HepG2 (cell line): Measurements from ENCODE around the gene CCDC136. TPM values are rescaled to one million over a fixed set of nuclear protein-coding genes. Genes with fewer than 3 reads are reported as not detected.
A peak's percentile ranks its signal among the peaks of the same experiment; 100 is the strongest.

ENCODE experiments used
- HHEX ChIP-seq: IDR thresholded peaks from 2 replicates; pipeline ENCODE4 v1.6.1; 2016; ENCODE audit warnings: control low read depth
- KAT2B ChIP-seq: fragments of 150-350 bp; IDR thresholded peaks from 2 replicates; pipeline ENCODE4 v1.6.1; 2014; ENCODE audit warnings: low read depth, low read length, borderline replicate concordance
- MBNL3 ChIP-seq: fragments of 250-450 bp; sonication (Bioruptor Pico); conservative IDR thresholded peaks from 2 replicates; pipeline ENCODE4 v1.8.0; 2022; ENCODE audit warnings: mild to moderate bottlenecking, inconsistent platforms
- ONECUT2 ChIP-seq: sonication (generic); formaldehyde crosslinking; IDR thresholded peaks from 2 replicates; pipeline ENCODE4 v1.4.0; 2020; ENCODE audit warnings: missing genetic modification reagents
- PAWR ChIP-seq: sonication (generic); formaldehyde crosslinking; IDR thresholded peaks from 2 replicates; pipeline ENCODE4 v1.4.0; 2020; ENCODE audit warnings: missing genetic modification reagents, mild to moderate bottlenecking, borderline replicate concordance
- SIX4 ChIP-seq: sonication (generic); formaldehyde crosslinking; IDR thresholded peaks from 2 replicates; pipeline ENCODE4 v1.4.0; 2020; ENCODE audit warnings: missing genetic modification reagents
- SNAPC5 ChIP-seq: sonication (generic); formaldehyde crosslinking; IDR thresholded peaks from 2 replicates; pipeline ENCODE4 v1.8.1; 2023; ENCODE audit warnings: mild to moderate bottlenecking, missing genetic modification reagents, borderline replicate concordance
- TGIF2 ChIP-seq: IDR thresholded peaks from 2 replicates; pipeline ENCODE4 v1.6.1; 2016; ENCODE audit warnings: control low read depth, missing compliant biosample characterization
- UBTF ChIP-seq: sonication (generic); formaldehyde crosslinking; IDR thresholded peaks from 2 replicates; pipeline ENCODE4 v1.4.0; 2020; ENCODE audit warnings: mild to moderate bottlenecking, missing genetic modification reagents
- ZBTB7B ChIP-seq: sonication (generic); formaldehyde crosslinking; IDR thresholded peaks from 2 replicates; pipeline ENCODE4 v1.4.0; 2020; ENCODE audit warnings: missing genetic modification reagents
- ZNF20 ChIP-seq: sonication (generic); formaldehyde crosslinking; IDR thresholded peaks from 2 replicates; pipeline ENCODE4 v1.4.0; 2020; ENCODE audit warnings: mild to moderate bottlenecking, moderate library complexity, missing genetic modification reagents
- ZNF263 ChIP-seq: sonication (generic); formaldehyde crosslinking; IDR thresholded peaks from 2 replicates; pipeline ENCODE4 v1.4.0; 2020; ENCODE audit warnings: missing genetic modification reagents
- ZNF296 ChIP-seq: sonication (generic); formaldehyde crosslinking; conservative IDR thresholded peaks from 2 replicates; pipeline ENCODE4 v1.5.0; 2020; ENCODE audit warnings: mild to moderate bottlenecking, missing genetic modification reagents
- ZNF670 ChIP-seq: sonication (generic); formaldehyde crosslinking; IDR thresholded peaks from 2 replicates; pipeline ENCODE4 v1.8.0; 2022; ENCODE audit warnings: mild to moderate bottlenecking, missing genetic modification reagents, borderline replicate concordance
- ZNF777 ChIP-seq: sonication (generic); formaldehyde crosslinking; IDR thresholded peaks from 2 replicates; pipeline ENCODE4 v1.4.0; 2020; ENCODE audit warnings: missing genetic modification reagents
- polyA plus RNA-seq, 8 experiments: library from polyadenylated mRNA; depleted of rRNA in 3 of 8; stranded (reverse) in 7 of 8; unstranded in 1 of 8; fragments of >200 nt; fragmentation: Illumina TruSeq in 4 of 8; extraction: Trizol in 4 of 8; gene quantifications; 2 replicates each; pipeline versions ENCODE4 v1.2.1 to v1.2.3, GENCODE V29; 2011 to 2016; ENCODE audit warnings: low read depth in 4 of 8, missing spikeins in 1 of 8, mixed read lengths in 1 of 8; ENCODE audit not compliant: insufficient read depth in 1 of 8
- total RNA-seq, 5 experiments: library from RNA; depleted of rRNA; stranded (reverse); fragments of >200 nt; fragmentation: Illumina TruSeq; extraction: Trizol; gene quantifications; 2 replicates each; pipeline ENCODE4 v1.2.3, GENCODE V29; 2016; ENCODE audit warnings: low read depth in 1 of 5
- TF ChIP-seq, protein P1 (sequence below): sonication (generic); formaldehyde crosslinking; IDR thresholded peaks from 2 replicates; pipeline ENCODE4 v1.9.0; 2021; ENCODE audit warnings: missing genetic modification reagents, mild to moderate bottlenecking, borderline replicate concordance
- TF ChIP-seq, protein P2 (sequence below): sonication (generic); formaldehyde crosslinking; IDR thresholded peaks from 2 replicates; pipeline ENCODE4 v1.4.0; 2020; ENCODE audit warnings: missing genetic modification reagents
- TF ChIP-seq, protein P3 (sequence below): sonication (generic); formaldehyde crosslinking; IDR thresholded peaks from 2 replicates; pipeline ENCODE4 v1.5.0; 2020; ENCODE audit warnings: mild to moderate bottlenecking, missing genetic modification reagents
- TF ChIP-seq, protein P4 (sequence below): sonication (generic); formaldehyde crosslinking; IDR thresholded peaks from 2 replicates; pipeline ENCODE4 v1.4.0; 2020; ENCODE audit warnings: missing genetic modification reagents

CCDC136 gene
- total and polyA plus RNA-seq, 2 of the 13 experiments (the other 11 are each of a cell fraction or from before 2014, with no cell fraction given): 0.04 to 0.38 TPM

DNA sequence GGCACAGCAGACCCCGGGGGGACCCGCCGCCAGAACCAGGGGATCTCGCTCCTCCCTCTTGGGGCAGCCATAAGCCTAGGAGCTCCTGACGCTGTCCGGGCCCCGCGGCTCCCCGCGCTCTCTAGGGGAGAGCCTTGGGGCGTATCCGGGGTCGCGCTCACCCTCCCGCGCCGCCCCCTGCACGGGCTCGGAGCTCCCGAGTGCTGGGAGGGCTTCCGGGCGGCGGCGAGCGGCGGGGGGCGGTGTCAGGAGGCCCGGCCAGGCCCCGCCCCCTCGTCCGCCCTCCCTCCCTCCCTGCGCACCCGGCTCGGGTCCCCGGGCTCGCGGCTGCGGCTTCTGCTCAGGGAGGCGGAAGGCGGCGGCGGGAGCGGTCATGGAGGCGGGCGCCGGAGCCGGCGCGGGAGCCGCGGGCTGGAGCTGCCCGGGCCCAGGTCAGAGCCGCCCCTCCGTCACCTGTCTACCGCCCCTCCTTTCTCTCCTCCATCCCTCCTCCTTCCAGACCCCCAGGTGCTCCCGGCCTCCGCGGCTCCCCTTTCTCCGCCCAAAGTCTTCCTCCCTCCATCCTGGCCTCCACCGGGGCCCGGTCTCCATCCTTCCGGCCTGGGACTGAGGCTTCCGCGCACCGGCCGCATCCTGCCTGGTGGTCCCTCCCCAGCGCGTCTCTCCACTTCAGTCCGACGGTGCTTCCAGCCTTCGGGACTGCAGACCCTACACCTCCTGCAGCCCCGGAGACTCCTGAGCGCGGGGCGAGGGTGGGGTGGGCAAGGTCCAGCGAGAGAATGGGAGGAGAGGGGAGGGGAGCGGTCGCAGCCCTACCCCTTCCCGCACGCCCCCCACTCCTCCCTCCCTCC is at the start of gene CCDC136 (continued):
- TF ChIP-seq UBTF (CRISPR knock-in tag) (peak; percentile 56; the same call in 1 of the 2 replicates), ZNF670 (no peak), SNAPC5 (CRISPR knock-in tag) (no peak), ZNF20 (CRISPR knock-in tag) (no peak), ZNF296 (CRISPR knock-in tag) (no peak), ZBTB7B (CRISPR knock-in tag) (no peak), ONECUT2 (CRISPR knock-in tag) (no peak), TGIF2 (no peak), SIX4 (CRISPR knock-in tag) (no peak), ZNF777 (CRISPR knock-in tag) (0 out of 2 replicates have a peak, but pooled peaks have one; percentile 20), ZNF263 (CRISPR knock-in tag) (0 out of 2 replicates have a peak, but pooled peaks have one; percentile 45), KAT2B (no peak), HHEX (CRISPR knock-in tag) (no peak), PAWR (CRISPR knock-in tag) (no peak), MBNL3 (no peak)
- TF ChIP-seq, protein P1, sequence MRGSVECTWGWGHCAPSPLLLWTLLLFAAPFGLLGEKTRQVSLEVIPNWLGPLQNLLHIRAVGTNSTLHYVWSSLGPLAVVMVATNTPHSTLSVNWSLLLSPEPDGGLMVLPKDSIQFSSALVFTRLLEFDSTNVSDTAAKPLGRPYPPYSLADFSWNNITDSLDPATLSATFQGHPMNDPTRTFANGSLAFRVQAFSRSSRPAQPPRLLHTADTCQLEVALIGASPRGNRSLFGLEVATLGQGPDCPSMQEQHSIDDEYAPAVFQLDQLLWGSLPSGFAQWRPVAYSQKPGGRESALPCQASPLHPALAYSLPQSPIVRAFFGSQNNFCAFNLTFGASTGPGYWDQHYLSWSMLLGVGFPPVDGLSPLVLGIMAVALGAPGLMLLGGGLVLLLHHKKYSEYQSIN (CRISPR knock-in tag): no peak
- TF ChIP-seq, protein P2, sequence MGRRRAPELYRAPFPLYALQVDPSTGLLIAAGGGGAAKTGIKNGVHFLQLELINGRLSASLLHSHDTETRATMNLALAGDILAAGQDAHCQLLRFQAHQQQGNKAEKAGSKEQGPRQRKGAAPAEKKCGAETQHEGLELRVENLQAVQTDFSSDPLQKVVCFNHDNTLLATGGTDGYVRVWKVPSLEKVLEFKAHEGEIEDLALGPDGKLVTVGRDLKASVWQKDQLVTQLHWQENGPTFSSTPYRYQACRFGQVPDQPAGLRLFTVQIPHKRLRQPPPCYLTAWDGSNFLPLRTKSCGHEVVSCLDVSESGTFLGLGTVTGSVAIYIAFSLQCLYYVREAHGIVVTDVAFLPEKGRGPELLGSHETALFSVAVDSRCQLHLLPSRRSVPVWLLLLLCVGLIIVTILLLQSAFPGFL (CRISPR knock-in tag): no peak
- TF ChIP-seq, protein P3, sequence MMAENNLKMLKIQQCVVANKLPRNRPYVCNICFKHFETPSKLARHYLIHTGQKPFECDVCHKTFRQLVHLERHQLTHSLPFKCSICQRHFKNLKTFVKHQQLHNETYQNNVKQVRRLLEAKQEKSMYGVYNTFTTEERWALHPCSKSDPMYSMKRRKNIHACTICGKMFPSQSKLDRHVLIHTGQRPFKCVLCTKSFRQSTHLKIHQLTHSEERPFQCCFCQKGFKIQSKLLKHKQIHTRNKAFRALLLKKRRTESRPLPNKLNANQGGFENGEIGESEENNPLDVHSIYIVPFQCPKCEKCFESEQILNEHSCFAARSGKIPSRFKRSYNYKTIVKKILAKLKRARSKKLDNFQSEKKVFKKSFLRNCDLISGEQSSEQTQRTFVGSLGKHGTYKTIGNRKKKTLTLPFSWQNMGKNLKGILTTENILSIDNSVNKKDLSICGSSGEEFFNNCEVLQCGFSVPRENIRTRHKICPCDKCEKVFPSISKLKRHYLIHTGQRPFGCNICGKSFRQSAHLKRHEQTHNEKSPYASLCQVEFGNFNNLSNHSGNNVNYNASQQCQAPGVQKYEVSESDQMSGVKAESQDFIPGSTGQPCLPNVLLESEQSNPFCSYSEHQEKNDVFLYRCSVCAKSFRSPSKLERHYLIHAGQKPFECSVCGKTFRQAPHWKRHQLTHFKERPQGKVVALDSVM (CRISPR knock-in tag): peak; percentile 47; the same call in 1 of the 2 replicates
- TF ChIP-seq, protein P4, sequence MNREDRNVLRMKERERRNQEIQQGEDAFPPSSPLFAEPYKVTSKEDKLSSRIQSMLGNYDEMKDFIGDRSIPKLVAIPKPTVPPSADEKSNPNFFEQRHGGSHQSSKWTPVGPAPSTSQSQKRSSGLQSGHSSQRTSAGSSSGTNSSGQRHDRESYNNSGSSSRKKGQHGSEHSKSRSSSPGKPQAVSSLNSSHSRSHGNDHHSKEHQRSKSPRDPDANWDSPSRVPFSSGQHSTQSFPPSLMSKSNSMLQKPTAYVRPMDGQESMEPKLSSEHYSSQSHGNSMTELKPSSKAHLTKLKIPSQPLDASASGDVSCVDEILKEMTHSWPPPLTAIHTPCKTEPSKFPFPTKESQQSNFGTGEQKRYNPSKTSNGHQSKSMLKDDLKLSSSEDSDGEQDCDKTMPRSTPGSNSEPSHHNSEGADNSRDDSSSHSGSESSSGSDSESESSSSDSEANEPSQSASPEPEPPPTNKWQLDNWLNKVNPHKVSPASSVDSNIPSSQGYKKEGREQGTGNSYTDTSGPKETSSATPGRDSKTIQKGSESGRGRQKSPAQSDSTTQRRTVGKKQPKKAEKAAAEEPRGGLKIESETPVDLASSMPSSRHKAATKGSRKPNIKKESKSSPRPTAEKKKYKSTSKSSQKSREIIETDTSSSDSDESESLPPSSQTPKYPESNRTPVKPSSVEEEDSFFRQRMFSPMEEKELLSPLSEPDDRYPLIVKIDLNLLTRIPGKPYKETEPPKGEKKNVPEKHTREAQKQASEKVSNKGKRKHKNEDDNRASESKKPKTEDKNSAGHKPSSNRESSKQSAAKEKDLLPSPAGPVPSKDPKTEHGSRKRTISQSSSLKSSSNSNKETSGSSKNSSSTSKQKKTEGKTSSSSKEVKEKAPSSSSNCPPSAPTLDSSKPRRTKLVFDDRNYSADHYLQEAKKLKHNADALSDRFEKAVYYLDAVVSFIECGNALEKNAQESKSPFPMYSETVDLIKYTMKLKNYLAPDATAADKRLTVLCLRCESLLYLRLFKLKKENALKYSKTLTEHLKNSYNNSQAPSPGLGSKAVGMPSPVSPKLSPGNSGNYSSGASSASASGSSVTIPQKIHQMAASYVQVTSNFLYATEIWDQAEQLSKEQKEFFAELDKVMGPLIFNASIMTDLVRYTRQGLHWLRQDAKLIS: no peak
